AML-193 (cell line): ENCODE measurements around the gene CRNKL1.
"Not testable (repeated sequence)": the region's sequence is repeated elsewhere in the genome, so short reads cannot be mapped to it uniquely, and the experiment has no call there.

Source experiments
- DNase-seq, 2 experiments: peaks; one replicate each; lab custom pipeline; 2025; lab: John Stamatoyannopoulos, UW

CRNKL1 gene

GRCh38 chr20:20010639-20011500 lies 41.4 kb downstream of the CRNKL1 start:
- no peak for DNase-seq

DNA sequence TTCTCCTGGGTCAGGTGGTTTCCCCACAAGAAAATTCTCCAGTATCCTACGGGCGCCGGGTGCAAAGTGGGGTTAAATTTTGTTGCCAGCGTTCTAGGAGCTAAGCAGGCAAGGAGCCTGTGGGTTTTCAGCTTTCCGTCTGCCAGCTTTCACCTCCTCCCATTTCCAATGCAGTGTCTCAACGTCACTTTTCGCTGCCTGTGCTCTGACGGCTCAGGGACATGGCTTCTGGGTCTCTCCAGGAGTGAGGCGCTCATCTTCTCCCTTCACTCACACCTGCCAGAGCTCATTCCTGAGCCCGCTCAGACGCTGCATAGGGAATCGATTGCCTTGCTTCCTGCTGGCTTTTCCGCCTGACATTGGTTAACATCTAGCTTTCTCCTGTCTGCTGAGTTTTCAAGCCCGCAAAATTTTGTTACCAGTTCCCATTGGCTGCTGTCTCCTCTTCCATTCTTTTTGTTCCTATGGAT lies 42.4 kb downstream of the CRNKL1 start:
- DNase-seq, result no peak

DNA sequence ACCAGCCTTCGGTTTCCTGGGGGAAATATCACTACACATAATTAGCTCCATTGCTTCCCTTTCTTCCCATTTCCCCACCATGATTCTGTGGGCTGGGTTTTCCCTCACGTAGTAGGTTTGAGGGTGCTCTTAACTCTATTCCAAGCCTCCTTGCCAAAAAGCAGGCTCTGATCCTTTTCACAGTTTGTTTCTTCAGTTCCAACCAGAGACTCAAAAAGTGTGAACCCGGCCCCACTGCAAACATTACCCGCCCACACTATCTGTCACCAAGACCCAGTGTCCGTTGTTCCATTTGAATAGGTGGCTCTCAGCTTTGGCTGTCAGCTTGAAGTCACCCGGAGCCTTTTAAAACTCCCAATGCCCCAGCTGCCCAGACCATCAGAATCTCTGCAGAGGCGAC lies 46.9 kb downstream of the CRNKL1 start:
- no peak for DNase-seq

- DNase-seq, result not testable (repeated sequence)
These were observed 48.3 kb downstream of the CRNKL1 start for GRCh38 chr20:20003955-20004322.

- peak; percentile 74 to 81 for DNase-seq
These were observed 49.0 kb downstream of the CRNKL1 start for GRCh38 chr20:20003031-20003954.

DNA sequence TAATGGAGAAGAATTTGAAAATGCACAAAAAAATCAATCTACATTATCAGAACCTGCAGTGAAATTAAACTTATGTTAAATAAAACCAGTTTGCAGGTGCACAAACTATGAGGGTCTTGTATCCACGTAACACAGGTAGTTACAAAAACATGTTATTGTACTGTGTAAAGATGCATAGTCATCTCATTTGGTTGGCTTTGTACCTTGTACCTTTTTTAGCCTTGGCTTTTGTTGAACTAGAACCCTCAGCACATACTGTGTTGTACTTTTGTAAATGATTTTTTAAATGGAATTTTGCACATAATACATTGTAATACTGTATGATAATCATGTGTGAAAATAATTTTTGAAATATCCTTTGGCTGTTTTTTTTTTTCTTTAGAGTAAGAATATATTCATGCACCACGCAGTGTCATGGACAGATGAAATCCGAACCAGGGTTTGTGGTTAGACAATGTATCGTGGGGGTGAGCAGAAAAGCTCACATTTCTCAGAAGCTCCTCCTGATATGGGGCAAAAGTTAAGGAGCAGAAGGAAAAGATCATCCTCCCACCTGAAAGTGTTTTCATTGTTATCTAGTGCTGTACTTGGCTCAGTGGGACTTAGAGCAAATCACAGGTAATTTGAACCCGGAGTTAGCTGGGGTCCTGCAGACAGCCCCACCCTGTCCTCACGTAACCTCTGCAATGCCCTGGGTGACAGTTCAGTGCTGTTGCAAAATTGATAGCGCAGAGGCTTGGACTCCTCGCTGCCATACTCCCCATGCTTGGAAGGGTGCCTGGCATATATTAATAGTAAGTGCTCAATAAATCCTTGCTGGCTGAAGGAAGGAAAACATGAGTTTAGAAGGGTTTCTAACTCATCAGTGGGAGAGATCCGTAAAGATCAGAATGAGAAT lies 49.9 kb downstream of the CRNKL1 start:
- DNase-seq, result no peak

GRCh38 chr20:20000211-20000968 lies 51.9 kb downstream of the CRNKL1 start:
- peak; percentile 4 to 21 for DNase-seq

- no peak for DNase-seq
These were observed 53.1 kb downstream of the CRNKL1 start for GRCh38 chr20:19998990-19999705.

- DNase-seq, result no peak
These were observed 55.3 kb downstream of the CRNKL1 start for GRCh38 chr20:19996917-19997316.

DNA sequence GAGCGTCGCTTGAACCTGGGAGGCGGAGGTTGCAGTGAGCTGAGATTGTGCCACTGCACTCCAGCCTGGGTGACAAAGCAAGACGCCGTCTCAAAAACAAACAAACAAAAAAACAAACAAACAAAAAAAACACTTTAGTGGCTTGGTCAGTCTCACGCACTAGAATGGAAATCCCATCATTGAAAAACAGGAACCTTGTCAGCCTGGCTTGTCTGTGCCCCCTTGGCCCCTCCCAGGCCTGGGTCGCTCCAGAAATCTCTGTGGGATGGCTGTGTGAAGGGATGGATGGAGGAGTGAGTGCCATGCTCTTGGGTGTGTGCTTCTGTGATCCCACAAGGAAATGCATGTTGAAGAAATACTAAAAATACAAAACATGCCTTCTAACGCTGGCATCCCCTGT lies 56.0 kb downstream of the CRNKL1 start:
- DNase-seq, result no peak

DNA sequence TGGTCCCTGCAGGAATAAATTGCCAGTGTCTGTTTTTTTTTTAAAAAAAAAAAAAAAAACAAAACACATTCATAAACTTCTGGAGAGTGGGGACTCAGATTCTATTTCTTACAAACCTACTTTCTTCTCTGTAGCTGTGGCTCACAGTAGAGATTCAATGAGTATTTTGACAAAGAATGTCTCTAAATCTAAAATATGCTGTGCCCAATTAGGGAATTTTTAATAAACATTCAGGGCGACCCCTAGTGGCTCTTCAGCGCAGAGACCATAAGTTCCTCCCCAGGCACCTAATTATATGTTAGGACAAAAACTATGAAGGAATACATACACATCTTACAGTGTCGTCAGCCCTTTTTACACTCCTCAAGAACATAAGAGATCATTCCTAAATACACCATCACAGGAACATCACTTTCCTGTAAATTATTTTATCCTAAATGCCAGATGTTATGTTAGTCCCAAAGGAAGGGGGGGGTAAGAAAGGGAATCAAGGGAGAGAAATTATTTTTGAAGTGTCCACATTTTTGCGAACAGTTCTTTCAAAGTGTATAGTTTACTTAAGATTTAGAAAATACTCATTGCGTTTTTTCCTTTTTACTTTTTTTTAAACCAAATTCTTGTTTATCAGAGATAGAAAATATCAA lies 56.9 kb downstream of the CRNKL1 start:
- peak; percentile 59 to 73 for DNase-seq

DNA sequence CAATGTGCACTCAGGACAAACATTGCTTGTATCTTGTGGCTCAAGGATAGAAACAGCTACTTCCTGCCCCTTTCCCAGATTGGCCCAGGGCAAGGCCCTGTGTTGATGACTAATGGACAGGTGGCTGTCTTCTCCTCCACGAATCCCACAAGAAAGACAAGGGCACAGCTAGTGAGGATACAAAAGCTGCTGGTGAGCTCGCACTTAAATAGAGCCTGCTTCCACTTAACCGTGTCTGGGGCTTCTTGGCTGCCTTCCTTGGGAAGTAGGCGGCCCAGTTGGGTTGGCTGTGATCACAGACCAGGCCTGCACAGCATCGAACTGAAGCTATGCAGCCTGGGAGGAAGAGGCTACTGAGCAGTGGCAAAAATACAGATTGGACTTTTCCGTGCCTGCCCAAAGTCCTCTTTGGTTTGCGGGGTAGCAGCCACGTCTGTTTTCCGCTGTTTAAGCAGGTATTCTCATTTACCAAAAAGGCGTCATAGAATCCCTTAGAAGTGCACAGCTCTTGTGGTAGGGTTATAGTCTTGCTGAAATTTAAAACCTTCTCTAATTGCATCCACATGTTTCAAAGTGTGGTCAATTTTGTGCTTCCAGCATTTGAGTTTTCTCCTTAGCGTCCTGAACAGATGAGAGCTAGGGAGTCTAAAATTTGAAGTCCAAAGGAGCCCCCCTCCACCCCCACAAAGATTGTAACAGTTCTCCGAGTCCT lies 58.2 kb downstream of the CRNKL1 start:
- DNase-seq, result no peak

DNA sequence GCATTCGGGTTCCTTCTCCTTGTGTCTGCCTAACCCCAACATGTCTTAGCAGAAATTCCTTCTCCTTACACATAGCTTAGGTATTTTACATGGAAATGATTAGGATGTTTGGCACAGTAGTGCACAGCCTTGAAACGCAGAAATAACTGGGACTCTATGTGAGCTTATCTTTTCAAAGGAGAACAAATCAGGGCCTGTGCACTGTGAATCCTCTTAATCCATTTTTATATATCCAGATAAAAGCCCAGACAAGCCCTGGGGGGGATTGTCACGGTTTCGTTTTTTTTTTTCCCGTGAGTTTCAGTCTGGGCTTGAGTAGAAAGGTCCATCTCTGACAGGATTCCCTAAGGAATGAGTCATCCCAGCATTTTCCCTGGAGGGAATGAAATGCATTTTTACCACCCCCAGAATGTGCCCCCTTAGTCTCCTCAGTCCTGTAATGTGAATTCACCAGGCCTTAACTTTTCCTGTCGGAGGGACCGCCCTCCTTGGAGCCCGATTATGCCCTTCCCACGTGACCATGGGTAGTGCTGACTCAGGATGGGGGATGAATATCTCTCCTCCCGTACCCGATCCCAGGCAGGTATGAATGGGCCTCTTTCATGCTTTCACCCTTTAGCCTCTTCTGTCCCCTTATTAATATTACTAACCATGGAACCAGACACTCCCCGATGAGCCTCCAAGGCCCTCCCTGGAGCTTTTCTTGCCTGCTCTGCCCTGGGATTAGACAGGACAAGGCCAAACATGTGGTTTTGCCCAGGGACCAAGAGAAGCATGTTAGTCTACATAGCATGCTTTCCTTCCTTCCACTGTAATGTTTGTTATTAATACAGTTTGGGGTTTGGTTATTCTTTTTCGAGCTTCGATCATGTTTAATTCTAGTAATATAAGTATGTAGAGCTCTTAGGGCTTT lies 59.0 kb downstream of the CRNKL1 start:
- no peak for DNase-seq

DNA sequence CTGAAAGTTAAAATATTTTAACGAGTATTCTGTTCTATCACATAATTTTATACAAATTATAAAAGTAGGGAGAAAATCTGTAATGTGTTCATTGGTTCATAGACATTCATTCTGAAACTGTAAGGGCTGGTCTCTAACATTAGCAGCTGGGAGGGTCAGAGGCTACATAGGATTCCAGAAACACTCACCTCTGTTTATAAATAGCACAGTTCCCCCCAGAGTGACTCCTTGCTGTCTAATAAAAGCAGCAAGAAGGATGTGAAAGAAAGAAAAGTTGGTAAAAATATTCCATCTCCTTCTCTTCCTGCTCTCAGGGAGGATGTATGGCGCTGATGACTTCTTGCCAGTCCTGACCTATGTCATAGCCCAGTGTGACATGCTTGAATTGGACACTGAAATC lies 60.4 kb downstream of the CRNKL1 start:
- DNase-seq, result no peak

DNA sequence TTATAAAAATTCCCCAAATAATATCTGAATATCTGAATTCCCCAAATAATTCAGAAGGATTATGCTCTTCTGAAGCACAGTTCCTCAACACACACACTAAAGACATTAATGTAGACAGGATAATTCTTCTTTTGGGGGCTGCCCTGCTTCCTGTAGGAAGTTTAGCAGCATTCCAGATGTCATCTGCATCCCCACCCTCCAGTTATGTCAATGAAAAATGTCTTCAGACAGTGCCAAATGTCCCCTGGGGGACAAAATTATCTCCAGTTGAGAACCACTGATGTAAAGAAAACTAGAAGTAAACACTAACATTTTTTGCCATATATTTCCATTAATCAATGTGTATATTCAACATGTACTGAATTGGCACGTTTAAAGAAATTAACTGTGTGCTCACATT lies 61.0 kb downstream of the CRNKL1 start:
- no peak for DNase-seq

DNA sequence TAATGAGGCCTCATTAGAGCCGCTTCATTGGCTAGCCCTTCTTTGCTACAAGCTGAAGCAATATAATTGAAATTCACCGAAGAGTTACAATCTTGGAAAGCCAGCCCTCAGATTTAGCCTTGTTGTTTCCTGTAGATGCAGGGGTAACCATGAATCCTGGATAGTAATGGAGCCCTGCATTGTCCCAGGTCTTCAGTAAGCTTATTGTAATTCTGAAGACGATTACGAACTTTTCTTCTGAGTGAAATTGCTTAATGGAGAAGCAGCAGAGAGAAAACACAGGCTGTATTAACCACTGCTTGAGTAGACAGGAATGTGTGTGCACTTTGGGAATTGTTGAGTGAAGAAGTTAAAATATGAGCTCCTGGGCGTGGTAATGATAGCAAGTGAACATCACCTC lies 61.4 kb downstream of the CRNKL1 start:
- DNase-seq, result no peak

GRCh38 chr20:19987046-19987445 lies 65.2 kb downstream of the CRNKL1 start:
- no peak for DNase-seq

- no peak for DNase-seq
These were observed 65.8 kb downstream of the CRNKL1 start for GRCh38 chr20:19986419-19986818.
